ENCODE data around the gene NHLRC4. TPM values are rescaled to one million over a fixed set of nuclear protein-coding genes. Genes with fewer than 3 reads are reported as not detected.

The NHLRC4 gene
- total and polyA plus RNA-seq, 2 of the 4 experiments (the other 2 are of a cell fraction) = 0.72 to 0.84 TPM

GRCh38 chr16:552171-552570 lies 14.6 kb upstream of the NHLRC4 start:
- Histone ChIP-seq H3K9ac (ENCODE audit: low read depth, low read length) (no peak overlapping the region), H2AK9ac (replicated peaks; ENCODE audit: low read depth, low read length, poor library complexity) (no peak overlapping the region), H3K23ac (ENCODE audit: low read depth, low read length) (no peak overlapping the region), H4K91ac (ENCODE audit: insufficient read depth, low read depth, low read length) (no peak overlapping the region), H2BK120ac (ENCODE audit: low read depth, low read length) (no peak overlapping the region), H2AK5ac (ENCODE audit: low read depth, low read length) (no peak overlapping the region), H3K9me1 (ENCODE audit: insufficient read depth, low read length) (no peaks in the 10 kb centered on the region), H3K36me3 (ENCODE audit: control insufficient read depth, insufficient read depth, low read length) (peaks cover 31% of the 10 kb centered on the region), H3K14ac (replicated peaks; ENCODE audit: low read depth, low read length) (no peak overlapping the region), H3K4me1 (ENCODE audit: control insufficient read depth, insufficient read depth, low read length) (0 out of 2 replicates have a peak, but pooled peaks cover 3% of the 10 kb centered on the region), H2BK15ac (ENCODE audit: low read depth, low read length) (no peak overlapping the region), H2AFZ (replicated peaks; ENCODE audit: low read length, poor library complexity) (no peak overlapping the region), H3K4me3 (ENCODE audit: insufficient read depth, low read depth, low read length) (no peak overlapping the region), H2BK5ac (ENCODE audit: low read depth, low read length, poor library complexity, severe bottlenecking) (no peak overlapping the region), H3K79me1 (ENCODE audit: low read depth in 1 of 2, low read length in 2 of 2) (peaks cover 0 to 3% of the 10 kb centered on the region in 2 experiments; a peak in 1 of 4 replicates), H3K18ac (ENCODE audit: low read depth, low read length) (no peak overlapping the region), H3K4ac (ENCODE audit: low read depth, low read length) (no peak overlapping the region), H3K27me3 (ENCODE audit: control insufficient read depth, insufficient read depth, low read length) (no peaks in the 10 kb centered on the region), H3K9me3 (ENCODE audit: control insufficient read depth, insufficient read depth, low read length) (no peaks in the 10 kb centered on the region), H3K4me2 (ENCODE audit: low read depth, low read length) (no peak overlapping the region), H4K8ac (ENCODE audit: low read depth in 2 of 2, low read length in 2 of 2) (no peak overlapping the region), H3K56ac (ENCODE audit: extremely low read depth, insufficient read depth, low read length) (no peak overlapping the region), H3K27ac (ENCODE audit: insufficient read depth, low read length) (no peak overlapping the region), H4K20me1 (ENCODE audit: insufficient read depth, low read length) (peaks cover 4% of the 10 kb centered on the region; the same call in 1 of the 2 replicates), H2BK20ac (ENCODE audit: low read depth, low read length) (no peak overlapping the region), H4K5ac (ENCODE audit: low read depth, low read length) (no peak overlapping the region)
- no TSS peak for BruUV-seq (replicated peaks)
- dilution Hi-C loops (cut with HindIII; ENCODE audit: low sequenced_read_pairs, unreplicated experiment) = no loop called here
- ChIA-PET CTCF (no interaction called here), POLR2A (ENCODE audit: unreplicated experiment) (no interaction called here)
- in situ Hi-C loops (cut with MboI; ENCODE audit: low sequenced_read_pairs) = no loop called here
- whole genome bisulfite sequencing, 2 experiments (ENCODE audit: extremely low coverage in 2 of 2, insufficient read length in 1 of 2) = 98% methylated on average over 10 of the region's 35 CpGs; no CpG with 5 or more reads in 1 of the 2 experiments
- intact Hi-C loops (cut with micrococcal nuclease) = no loop called here
- no peak for TF ChIP-seq NFE2L2 (IDR thresholded peaks at IDR 0.05; ENCODE audit: low read depth, low read length)
- TF ChIP-seq BHLHE40 (IDR thresholded peaks at IDR 0.05; ENCODE audit: low read depth, low read length) = no peak
- TF ChIP-seq MAZ (IDR thresholded peaks at IDR 0.05; ENCODE audit: borderline replicate concordance, low read depth, low read length) = no peak
- no peak for ATAC-seq (ENCODE audit: low read depth)
- no peak for DNase-seq
